ENCODE measurements around the gene GNAO1. TPM values are rescaled to one million over a fixed set of nuclear protein-coding genes. Genes with fewer than 3 reads are reported as not detected.

The GNAO1 gene
- total RNA-seq, 1 experiment from 2014 or later: not detected

GRCh38 chr16:56212144-56212543 is 20.9 kb downstream of the GNAO1 start:
- BruUV-seq (replicated peaks): no TSS peak
- Histone ChIP-seq H3K9me3 (ENCODE audit: low read length) (no peaks in the 10 kb centered on the region), H2AFZ (ENCODE audit: low read length) (no peak overlapping the region), H3F3A (ENCODE audit: low read length, unreplicated experiment) (no peaks in the 10 kb centered on the region), H3K4me3 (ENCODE audit: low read length) (no peak overlapping the region), H3K36me3 (ENCODE audit: low read depth, low read length) (no peaks in the 10 kb centered on the region), H3K27me3 (ENCODE audit: low read length) (peaks cover 25% of the 10 kb centered on the region), H3K4me1 (ENCODE audit: insufficient read depth, low read length) (no peaks in the 10 kb centered on the region), H3K27ac (ENCODE audit: low read length) (no peak overlapping the region), H3K4me2 (ENCODE audit: low read length) (no peak overlapping the region), H3K79me2 (ENCODE audit: low read length) (no peaks in the 10 kb centered on the region), H4K20me1 (ENCODE audit: low read length) (no peaks in the 10 kb centered on the region), H3K9me2 (replicated peaks; ENCODE audit: low read length) (no peaks in the 10 kb centered on the region), H3K9ac (ENCODE audit: low read length) (no peak overlapping the region)
- intact Hi-C loops (cut with micrococcal nuclease): no loop called here
- ChIA-PET POLR2A (ENCODE audit: unreplicated experiment) (no interaction called here), CTCF (no interaction called here)
- TF ChIP-seq, protein P1, sequence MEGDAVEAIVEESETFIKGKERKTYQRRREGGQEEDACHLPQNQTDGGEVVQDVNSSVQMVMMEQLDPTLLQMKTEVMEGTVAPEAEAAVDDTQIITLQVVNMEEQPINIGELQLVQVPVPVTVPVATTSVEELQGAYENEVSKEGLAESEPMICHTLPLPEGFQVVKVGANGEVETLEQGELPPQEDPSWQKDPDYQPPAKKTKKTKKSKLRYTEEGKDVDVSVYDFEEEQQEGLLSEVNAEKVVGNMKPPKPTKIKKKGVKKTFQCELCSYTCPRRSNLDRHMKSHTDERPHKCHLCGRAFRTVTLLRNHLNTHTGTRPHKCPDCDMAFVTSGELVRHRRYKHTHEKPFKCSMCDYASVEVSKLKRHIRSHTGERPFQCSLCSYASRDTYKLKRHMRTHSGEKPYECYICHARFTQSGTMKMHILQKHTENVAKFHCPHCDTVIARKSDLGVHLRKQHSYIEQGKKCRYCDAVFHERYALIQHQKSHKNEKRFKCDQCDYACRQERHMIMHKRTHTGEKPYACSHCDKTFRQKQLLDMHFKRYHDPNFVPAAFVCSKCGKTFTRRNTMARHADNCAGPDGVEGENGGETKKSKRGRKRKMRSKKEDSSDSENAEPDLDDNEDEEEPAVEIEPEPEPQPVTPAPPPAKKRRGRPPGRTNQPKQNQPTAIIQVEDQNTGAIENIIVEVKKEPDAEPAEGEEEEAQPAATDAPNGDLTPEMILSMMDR (conservative IDR thresholded peaks at IDR 0.05; ENCODE audit: low read depth, low read length): no peak
- no peak for TF ChIP-seq EZH2 (IDR thresholded peaks at IDR 0.05; ENCODE audit: low read length, unreplicated experiment)
- no peak for TF ChIP-seq EZH2phosphoT487 (IDR thresholded peaks at IDR 0.05; ENCODE audit: borderline replicate concordance, low read length)
- DNase-seq (no peak), ATAC-seq (no peak)

GRCh38 chr16:56221995-56222394 is 30.7 kb downstream of the GNAO1 start:
- Histone ChIP-seq H3K36me3 (ENCODE audit: low read depth, low read length) (no peaks in the 10 kb centered on the region), H3K9me2 (replicated peaks; ENCODE audit: low read length) (no peaks in the 10 kb centered on the region), H4K20me1 (ENCODE audit: low read length) (no peaks in the 10 kb centered on the region), H3K27ac (ENCODE audit: low read length) (no peak overlapping the region), H3K9ac (ENCODE audit: low read length) (no peak overlapping the region), H2AFZ (ENCODE audit: low read length) (no peak overlapping the region), H3K4me1 (ENCODE audit: insufficient read depth, low read length) (no peaks in the 10 kb centered on the region), H3K79me2 (ENCODE audit: low read length) (no peaks in the 10 kb centered on the region), H3K9me3 (ENCODE audit: low read length) (no peaks in the 10 kb centered on the region), H3K4me3 (ENCODE audit: low read length) (no peak overlapping the region), H3K4me2 (ENCODE audit: low read length) (no peak overlapping the region), H3F3A (ENCODE audit: low read length, unreplicated experiment) (no peaks in the 10 kb centered on the region), H3K27me3 (ENCODE audit: low read length) (0 out of 2 replicates have a peak, but pooled peaks cover 3% of the 10 kb centered on the region)
- DNase-seq (no peak), ATAC-seq (no peak)
- CTCF ChIA-PET: no interaction called here
- intact Hi-C loops (cut with micrococcal nuclease): no loop called here
- TF ChIP-seq EZH2phosphoT487 (IDR thresholded peaks at IDR 0.05; ENCODE audit: borderline replicate concordance, low read length): no peak
- TF ChIP-seq, protein P1 (conservative IDR thresholded peaks at IDR 0.05; ENCODE audit: low read depth, low read length): no peak
- TF ChIP-seq EZH2 (IDR thresholded peaks at IDR 0.05; ENCODE audit: low read length, unreplicated experiment): no peak
- POLR2A ChIA-PET (ENCODE audit: unreplicated experiment): no interaction called here
- no TSS peak for BruUV-seq (replicated peaks)

- H3K27me3 ChIP-seq (ENCODE audit: low read length): 0 out of 2 replicates have a peak, but pooled peaks cover under 1% of the 10 kb centered on the region
- DNase-seq (no peak), ATAC-seq (no peak)
- H3K9me3 ChIP-seq (ENCODE audit: low read length): no peaks in the 10 kb centered on the region
- no peak overlapping the region for H3K4me3 ChIP-seq (ENCODE audit: low read length)
- H3K36me3 ChIP-seq (ENCODE audit: low read depth, low read length): no peaks in the 10 kb centered on the region
- no peaks in the 10 kb centered on the region for H3K4me1 ChIP-seq (ENCODE audit: insufficient read depth, low read length)
- no peak overlapping the region for H3K4me2 ChIP-seq (ENCODE audit: low read length)
- no peaks in the 10 kb centered on the region for H4K20me1 ChIP-seq (ENCODE audit: low read length)
- H3K27ac ChIP-seq (ENCODE audit: low read length): no peak overlapping the region
- ChIA-PET CTCF (no interaction called here), POLR2A (ENCODE audit: unreplicated experiment) (no interaction called here)
- TF ChIP-seq EZH2phosphoT487 (IDR thresholded peaks at IDR 0.05; ENCODE audit: borderline replicate concordance, low read length): no peak
- TF ChIP-seq EZH2 (IDR thresholded peaks at IDR 0.05; ENCODE audit: low read length, unreplicated experiment): no peak
- TF ChIP-seq, protein P1 (conservative IDR thresholded peaks at IDR 0.05; ENCODE audit: low read depth, low read length): no peak
- H3F3A ChIP-seq (ENCODE audit: low read length, unreplicated experiment): no peaks in the 10 kb centered on the region
- H3K79me2 ChIP-seq (ENCODE audit: low read length): no peaks in the 10 kb centered on the region
- no peaks in the 10 kb centered on the region for H3K9me2 ChIP-seq (replicated peaks; ENCODE audit: low read length)
- H2AFZ ChIP-seq (ENCODE audit: low read length): no peak overlapping the region
- no peak overlapping the region for H3K9ac ChIP-seq (ENCODE audit: low read length)
- no TSS peak for BruUV-seq (replicated peaks)
- intact Hi-C loops (cut with micrococcal nuclease): no loop called here
Observed at GRCh38 chr16:56222474-56222997, 31.2 kb downstream of the GNAO1 start.

All from PC-3 (cell line).